Pancreas (tissue), 10 donors: Measurements from ENCODE around the gene CYP2U1. TPM values are rescaled to one million over a fixed set of nuclear protein-coding genes. Genes with fewer than 3 reads are reported as not detected.
A peak's percentile ranks its signal among the peaks of the same experiment; 100 is the strongest.

Experiments used
- ATAC-seq, 4 donors: fragments of 200-7000 bp; cut with Tn5 transposase; one replicate each; pipeline versions ENCODE4 v1.8.0 to v1.9.1; 2020; ENCODE audit warnings: mild to moderate bottlenecking in 4 of 4, moderate library complexity in 4 of 4
- DNase-seq, 6 donors: peaks; one replicate each; pipeline ENCODE4 v3.0.0-alpha.2; 2020
- FAIRE-seq: peaks from 2 replicates; lab custom pipeline; 2012; peaks lifted over from hg19 to GRCh38; lab: Jason Lieb, UNC
- H3K27ac ChIP-seq, 4 donors: fragments of 200-600 bp; sonication (generic); 1 replicate in 3 of 4; 2 replicates in 1 of 4; pipeline versions ENCODE4 v1.5.0 to v1.8.0; 2020
- H3K27me3 ChIP-seq, 4 donors: fragments of 200-600 bp; one replicate each; pipeline ENCODE4 v1.8.0; 2021
- H3K36me3 ChIP-seq, 3 donors: fragments of 200-600 bp; sonication (generic) in 1 of 3; one replicate each; pipeline versions ENCODE4 v1.5.0 to v1.8.0; 2020 to 2021
- H3K4me1 ChIP-seq, 3 donors: fragments of 200-600 bp; one replicate each; pipeline ENCODE4 v1.8.0; 2021
- H3K4me3 ChIP-seq, 4 donors: fragments of 200-600 bp; sonication (generic) in 2 of 4; one replicate each; pipeline versions ENCODE4 v1.5.0 to v1.8.0; 2020 to 2021
- H3K9me3 ChIP-seq, 4 donors: fragments of 200-600 bp; one replicate each; pipeline ENCODE4 v1.8.0; 2021
- WGBS, 2 donors: extraction: QIAGEN DNeasy Blood & Tissue Kit; methylation state at CpG; one replicate each; pipeline ENCODE4 v1.1.7; 2013; 5-methylcytosine and 5-hydroxymethylcytosine counted together
- intact Hi-C, 3 donors: fragments of 100-400 bp; cut with DNase I; formaldehyde crosslinking; loops; one replicate each; pipeline versions ENCODE4 v1.11.1 to v1.14.2; 2022
- polyA plus RNA-seq, 2 donors: library from polyadenylated mRNA; stranded (reverse); fragments of 200-250 nt; gene quantifications; one replicate each; pipeline ENCODE4 v1.2.3, GENCODE V29; 2013
- total RNA-seq, 6 donors: library from RNA; stranded (reverse); fragmentation: NEBNext Ultra II Directional in 4 of 6; extraction: Animal tissue kit (Norgen Biotek cat#: 25700) in 4 of 6; gene quantifications; one replicate each; pipeline versions ENCODE4 v1.2.1 to v1.2.4, GENCODE V29; 2021 to 2023
- TF ChIP-seq, protein P1 (sequence below), 4 donors: fragments of 200-600 bp; sonication (generic) in 3 of 4; IDR thresholded peaks; one replicate each; pipeline versions ENCODE4 v1.5.0 to v1.8.0; 2021; ENCODE audit warnings: antibody characterized with exemption in 4 of 4
- donor health status: healthy with polysubstance abuse.
- donor health status: DM: no; HTN: no; CAD: no; lungs with moderate emphysema.
- donor health status: DM: no; HTN: no; CAD: no.
- donor health status: control.
- donor health status: control.
- donor health status: Bipolar disorder and iron deficiency.
- donor health status: DM: yes; HTN: yes; CAD: no.
- donor health status: DM: no; HTN: no; CAD: no.
- donor health status: DM: no; HTN: no; CAD: no.
- donor health status: DM: yes; HTN: yes; CAD: no.

The CYP2U1 gene
- total and polyA plus RNA-seq, 8 donors: 0.92 to 5.0 (median 1.6) TPM

DNA sequence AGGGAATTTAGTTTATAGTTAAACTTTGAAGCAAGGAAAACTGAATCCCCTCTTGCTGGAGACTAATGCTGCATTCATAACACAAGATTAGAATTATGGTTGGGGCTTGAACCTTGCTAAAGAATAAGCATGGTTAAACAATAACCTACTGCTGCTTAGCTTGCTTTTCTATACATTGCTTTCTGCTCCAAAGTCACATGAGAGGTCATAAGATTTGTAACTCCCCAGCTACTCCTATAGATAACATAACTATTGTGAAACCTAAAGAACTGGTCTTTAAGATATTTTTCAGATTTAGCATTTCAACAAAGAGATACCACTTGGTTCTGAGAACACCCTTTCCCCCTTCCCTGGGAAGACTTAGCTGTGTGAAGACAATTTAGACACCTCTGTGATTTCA is 41.3 kb downstream of the CYP2U1 start:
- Histone ChIP-seq H3K4me3 (no peak overlapping the region), H3K27me3 (no peaks in the 10 kb centered on the region), H3K36me3 (no peaks in the 10 kb centered on the region), H3K9me3 (no peaks in the 10 kb centered on the region), H3K4me1 (no peaks in the 10 kb centered on the region), H3K27ac (no peak overlapping the region)
- intact Hi-C loops: no loop called here
- TF ChIP-seq, protein P1, sequence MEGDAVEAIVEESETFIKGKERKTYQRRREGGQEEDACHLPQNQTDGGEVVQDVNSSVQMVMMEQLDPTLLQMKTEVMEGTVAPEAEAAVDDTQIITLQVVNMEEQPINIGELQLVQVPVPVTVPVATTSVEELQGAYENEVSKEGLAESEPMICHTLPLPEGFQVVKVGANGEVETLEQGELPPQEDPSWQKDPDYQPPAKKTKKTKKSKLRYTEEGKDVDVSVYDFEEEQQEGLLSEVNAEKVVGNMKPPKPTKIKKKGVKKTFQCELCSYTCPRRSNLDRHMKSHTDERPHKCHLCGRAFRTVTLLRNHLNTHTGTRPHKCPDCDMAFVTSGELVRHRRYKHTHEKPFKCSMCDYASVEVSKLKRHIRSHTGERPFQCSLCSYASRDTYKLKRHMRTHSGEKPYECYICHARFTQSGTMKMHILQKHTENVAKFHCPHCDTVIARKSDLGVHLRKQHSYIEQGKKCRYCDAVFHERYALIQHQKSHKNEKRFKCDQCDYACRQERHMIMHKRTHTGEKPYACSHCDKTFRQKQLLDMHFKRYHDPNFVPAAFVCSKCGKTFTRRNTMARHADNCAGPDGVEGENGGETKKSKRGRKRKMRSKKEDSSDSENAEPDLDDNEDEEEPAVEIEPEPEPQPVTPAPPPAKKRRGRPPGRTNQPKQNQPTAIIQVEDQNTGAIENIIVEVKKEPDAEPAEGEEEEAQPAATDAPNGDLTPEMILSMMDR (IDR thresholded peaks at IDR 0.05): no peak
- DNase-seq: no peak
- ATAC-seq: no peak
- no peak for FAIRE-seq

DNA sequence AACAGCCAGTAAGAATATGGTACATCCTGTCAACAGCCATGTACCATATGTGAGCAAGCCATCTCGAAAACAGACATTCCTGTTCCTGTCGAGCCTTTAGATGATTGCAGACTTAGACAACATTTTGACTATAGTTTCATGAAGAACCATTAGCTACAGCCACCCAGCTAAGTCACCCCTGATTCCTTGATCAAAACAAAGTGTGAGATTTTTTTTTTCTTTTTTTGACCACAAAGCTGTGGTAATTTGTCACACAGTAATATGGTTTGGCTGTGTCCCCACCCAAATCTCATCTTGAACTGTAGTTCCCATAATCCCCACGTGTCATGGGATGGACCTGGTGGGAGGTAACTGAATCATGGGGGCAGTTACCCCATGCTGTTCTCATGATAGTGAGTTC is 43.2 kb downstream of the CYP2U1 start:
- WGBS, 2 donors: 82 to 91% methylated on average over 3 of the region's 3 CpGs
- intact Hi-C loops: no loop called here
- H3K36me3 ChIP-seq: no peaks in the 10 kb centered on the region
- TF ChIP-seq, protein P1 (IDR thresholded peaks at IDR 0.05): no peak
- no peaks in the 10 kb centered on the region for H3K4me1 ChIP-seq
- FAIRE-seq (no peak), ATAC-seq (no peak), DNase-seq (no peak)
- H3K27ac ChIP-seq: no peak overlapping the region
- H3K4me3 ChIP-seq: no peak overlapping the region
- no peaks in the 10 kb centered on the region for H3K9me3 ChIP-seq
- no peaks in the 10 kb centered on the region for H3K27me3 ChIP-seq

DNA sequence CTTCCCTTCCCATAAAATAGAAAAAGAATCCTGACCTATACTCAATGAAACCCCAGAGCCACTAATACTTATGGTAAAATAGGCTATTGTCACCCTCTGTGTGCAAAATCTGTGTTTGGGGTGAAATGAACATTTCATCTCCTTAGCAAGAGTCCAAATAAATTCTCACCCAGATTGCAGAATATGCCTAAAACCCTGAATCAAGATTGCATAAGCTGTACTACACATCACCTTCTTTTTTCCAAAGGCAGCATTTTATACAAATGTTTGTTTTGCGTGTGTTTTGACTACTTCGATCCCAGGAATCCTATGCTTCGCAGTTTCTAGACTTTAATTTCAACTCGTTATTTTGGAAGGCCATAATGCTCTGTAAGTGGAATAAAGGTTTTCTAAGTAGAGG is 46.1 kb downstream of the CYP2U1 start:
- no peak for DNase-seq
- no peak for FAIRE-seq
- Histone ChIP-seq H3K4me3 (no peak overlapping the region), H3K36me3 (no peaks in the 10 kb centered on the region), H3K4me1 (no peaks in the 10 kb centered on the region), H3K27ac (no peak overlapping the region), H3K27me3 (no peaks in the 10 kb centered on the region), H3K9me3 (no peaks in the 10 kb centered on the region)
- TF ChIP-seq, protein P1 (IDR thresholded peaks at IDR 0.05): no peak
- intact Hi-C loops: no loop called here
- 85 to 91% methylated on average over 4 of the region's 4 CpGs for WGBS, 2 donors
- no peak for ATAC-seq

DNA sequence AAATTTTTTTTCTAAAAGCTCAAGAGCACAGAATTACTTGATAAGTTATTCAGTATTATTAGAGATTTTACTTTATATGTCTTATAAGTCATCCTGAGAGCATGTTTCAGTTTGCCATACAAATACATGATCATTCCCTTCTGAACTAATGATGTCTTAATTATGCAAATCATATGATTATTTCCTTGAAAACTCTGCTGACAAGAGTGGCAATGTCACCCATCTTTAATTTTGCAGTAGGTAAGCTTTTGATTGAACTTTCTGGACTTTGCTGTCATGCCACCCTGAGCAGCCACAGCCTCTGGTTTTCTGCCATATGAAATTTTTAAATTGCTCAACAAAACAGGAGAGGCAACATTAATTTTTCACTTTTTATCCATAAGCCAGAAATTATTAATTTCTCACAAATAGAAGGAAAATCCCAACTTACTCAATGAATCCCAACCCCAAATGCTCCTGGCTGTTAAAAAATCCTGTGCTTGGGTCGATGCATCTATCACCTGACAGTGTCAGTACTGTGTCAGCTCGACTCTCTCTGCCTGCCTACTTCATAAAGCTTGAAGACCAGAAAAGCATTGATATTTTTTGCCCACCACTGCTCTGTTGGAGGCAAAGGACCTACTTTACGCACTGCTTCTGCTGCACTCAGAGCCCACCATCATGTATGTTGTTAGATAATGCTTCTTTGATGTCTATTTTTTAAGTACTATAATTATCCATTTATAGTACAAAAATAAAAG is 46.8 kb downstream of the CYP2U1 start:
- intact Hi-C loops: no loop called here
- no peak for ATAC-seq
- Histone ChIP-seq H3K9me3 (no peaks in the 10 kb centered on the region), H3K36me3 (no peaks in the 10 kb centered on the region), H3K27me3 (no peaks in the 10 kb centered on the region), H3K4me3 (no peak overlapping the region), H3K27ac (no peak overlapping the region), H3K4me1 (no peaks in the 10 kb centered on the region)
- no peak for DNase-seq
- no peak for FAIRE-seq
- WGBS, 2 donors: 85% methylated on average over 3 of the region's 3 CpGs
- TF ChIP-seq, protein P1 (IDR thresholded peaks at IDR 0.05): no peak

DNA sequence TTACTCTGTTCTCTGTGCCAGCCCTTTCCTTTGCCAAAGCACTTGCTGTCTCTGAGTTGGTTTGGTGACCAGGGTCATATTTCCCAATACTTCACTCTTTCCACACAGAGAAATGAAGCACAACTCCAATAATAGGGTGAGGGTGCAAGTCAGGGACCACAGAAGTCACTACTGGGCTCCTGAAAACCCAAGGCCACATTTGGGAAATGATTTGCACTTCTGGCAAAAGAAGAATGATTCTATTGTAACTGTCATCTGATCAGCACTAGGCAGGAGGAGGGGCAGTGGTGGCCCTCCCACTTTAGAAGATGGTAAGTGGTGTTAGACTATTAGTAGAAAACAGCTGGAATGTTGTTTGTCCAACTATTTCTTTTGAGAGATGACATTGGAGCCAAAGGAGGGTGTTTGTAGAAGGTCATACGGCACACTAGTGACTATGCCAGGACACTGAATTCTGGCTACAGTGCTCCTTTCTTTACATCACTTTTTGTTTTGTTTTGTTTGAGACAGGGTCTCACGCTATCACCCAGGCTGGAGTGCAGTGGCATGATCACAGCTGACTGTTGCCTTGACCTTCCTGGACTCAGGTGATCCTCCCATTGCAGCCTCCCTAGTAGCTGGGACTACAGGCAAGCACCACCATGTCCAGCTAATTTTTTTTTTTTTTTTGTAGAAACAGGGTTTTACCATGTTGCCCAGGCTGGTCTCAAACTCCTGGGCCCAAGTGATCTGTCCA is 47.5 kb downstream of the CYP2U1 start:
- Histone ChIP-seq H3K9me3 (no peaks in the 10 kb centered on the region), H3K27ac (no peak overlapping the region), H3K4me1 (no peaks in the 10 kb centered on the region), H3K36me3 (no peaks in the 10 kb centered on the region), H3K27me3 (no peaks in the 10 kb centered on the region), H3K4me3 (no peak overlapping the region)
- TF ChIP-seq, protein P1 (IDR thresholded peaks at IDR 0.05): no peak
- WGBS, 2 donors: 83 to 92% methylated on average over 2 of the region's 2 CpGs
- FAIRE-seq (no peak), ATAC-seq (peak in 1 of 4 donors; percentile 35), DNase-seq (no peak)
- intact Hi-C loops: no loop called here
